Measurements from ENCODE around the gene ASB13.

- TF ChIP-seq FOXA1 (IDR thresholded peaks at IDR 0.05) (no peak), LEF1 (IDR thresholded peaks at IDR 0.05; ENCODE audit: borderline replicate concordance) (no peak), ARNT (IDR thresholded peaks at IDR 0.05) (no peak), SUZ12 (IDR thresholded peaks at IDR 0.05) (no peak), FOXM1 (IDR thresholded peaks at IDR 0.05; ENCODE audit: borderline replicate concordance) (no peak), TARDBP (IDR thresholded peaks at IDR 0.05) (no peak), ZNF384 (IDR thresholded peaks at IDR 0.05) (no peak), BHLHE40 (IDR thresholded peaks at IDR 0.05; ENCODE audit: borderline replicate concordance) (no peak)
- TF ChIP-seq, protein P1, sequence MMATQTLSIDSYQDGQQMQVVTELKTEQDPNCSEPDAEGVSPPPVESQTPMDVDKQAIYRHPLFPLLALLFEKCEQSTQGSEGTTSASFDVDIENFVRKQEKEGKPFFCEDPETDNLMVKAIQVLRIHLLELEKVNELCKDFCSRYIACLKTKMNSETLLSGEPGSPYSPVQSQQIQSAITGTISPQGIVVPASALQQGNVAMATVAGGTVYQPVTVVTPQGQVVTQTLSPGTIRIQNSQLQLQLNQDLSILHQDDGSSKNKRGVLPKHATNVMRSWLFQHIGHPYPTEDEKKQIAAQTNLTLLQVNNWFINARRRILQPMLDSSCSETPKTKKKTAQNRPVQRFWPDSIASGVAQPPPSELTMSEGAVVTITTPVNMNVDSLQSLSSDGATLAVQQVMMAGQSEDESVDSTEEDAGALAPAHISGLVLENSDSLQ (IDR thresholded peaks at IDR 0.05): no peak
Observed at GRCh38 chr10:5620966-5621365, 45.4 kb downstream of the ASB13 start.
